ENCODE results near the gene MFSD6L. TPM values are rescaled to one million over a fixed set of nuclear protein-coding genes. Genes with fewer than 3 reads are reported as not detected.
"Not testable (repeated sequence)": the region's sequence is repeated elsewhere in the genome, so short reads cannot be mapped to it uniquely, and the experiment has no call there.

Gene MFSD6L
- total RNA-seq, 1 donor from 2014 or later = 0.20 TPM

GRCh38 chr17:8825802-8826201 lies 26.6 kb upstream of the MFSD6L start:
- DNase-seq = no peak

- DNase-seq = no peak
These were observed 24.1 kb upstream of the MFSD6L start for GRCh38 chr17:8823279-8823678.

- no peak for DNase-seq
These were observed 23.4 kb upstream of the MFSD6L start for GRCh38 chr17:8822401-8823035.

GRCh38 chr17:8821446-8822105 lies 22.4 kb upstream of the MFSD6L start:
- DNase-seq = no peak

- DNase-seq = no peak
These were observed 21.3 kb upstream of the MFSD6L start for GRCh38 chr17:8820311-8821010.

GRCh38 chr17:8818654-8819330 lies 19.6 kb upstream of the MFSD6L start:
- no peak for DNase-seq

- no peak for DNase-seq
These were observed 18.9 kb upstream of the MFSD6L start for GRCh38 chr17:8818047-8818446.

- DNase-seq = no peak
These were observed 7.9 kb upstream of the MFSD6L start for GRCh38 chr17:8806926-8807550.

- no peak for DNase-seq
These were observed 7.2 kb upstream of the MFSD6L start for GRCh38 chr17:8806253-8806925.

- not testable (repeated sequence) for DNase-seq
These were observed 6.2 kb upstream of the MFSD6L start for GRCh38 chr17:8805396-8805795.

- DNase-seq = no peak
These were observed 4.6 kb upstream of the MFSD6L start for GRCh38 chr17:8803531-8804420.

- no peak for DNase-seq
These were observed 2.1 kb upstream of the MFSD6L start for GRCh38 chr17:8801135-8801840.

GRCh38 chr17:8800656-8801055 lies 1.5 kb upstream of the MFSD6L start:
- DNase-seq = no peak

GRCh38 chr17:8799570-8800212 lies 526 bp upstream of the MFSD6L start:
- no peak for DNase-seq

GRCh38 chr17:8798176-8798845 lies 854 bp downstream of the MFSD6L start:
- no peak for DNase-seq

- DNase-seq = no peak
These were observed 1.5 kb downstream of the MFSD6L start for GRCh38 chr17:8797621-8798175.

GRCh38 chr17:8794636-8795035 lies 4.5 kb downstream of the MFSD6L start:
- DNase-seq = no peak

- no peak for DNase-seq
These were observed 5.5 kb downstream of the MFSD6L start for GRCh38 chr17:8793649-8794048.

GRCh38 chr17:8792646-8793045 lies 6.5 kb downstream of the MFSD6L start:
- DNase-seq = no peak

Measured in skin of body (tissue), 2 donors.